GM12865 (cell line): Measurements from ENCODE around the gene TTYH1.

Experiments used
- DNase-seq: peaks from one replicate; pipeline ENCODE4 v3.0.0; 2010; ENCODE audit warnings: low read depth
- H3K4me3 ChIP-seq: 2 replicates; pipeline ENCODE4 v1.5.1; 2011; ENCODE audit warnings: mild to moderate bottlenecking, low read depth, low read length, control low read depth
- CTCF ChIP-seq: IDR thresholded peaks from 2 replicates; pipeline ENCODE4 v1.5.1; 2011; ENCODE audit warnings: low read length, control low read depth, low read depth, inconsistent platforms; ENCODE audit not compliant: insufficient read depth; ENCODE audit errors: missing control alignments

TTYH1 gene

GRCh38 chr19:54414156-54414555, 1.1 kb upstream of the TTYH1 start:
- DNase-seq = no peak
- TF ChIP-seq CTCF = no peak
- no peak overlapping the region for H3K4me3 ChIP-seq

GRCh38 chr19:54415901-54416673, 823 bp downstream of the TTYH1 start:
- no peak overlapping the region for H3K4me3 ChIP-seq
- no peak for TF ChIP-seq CTCF
- DNase-seq = no peak

GRCh38 chr19:54416695-54417491, 1.6 kb downstream of the TTYH1 start:
- DNase-seq = no peak
- TF ChIP-seq CTCF = no peak
- H3K4me3 ChIP-seq = no peak overlapping the region

GRCh38 chr19:54418030-54418929, 3.0 kb downstream of the TTYH1 start:
- DNase-seq = peak; percentile 55
- TF ChIP-seq CTCF = no peak
- H3K4me3 ChIP-seq = no peak overlapping the region

GRCh38 chr19:54418930-54419800, 3.9 kb downstream of the TTYH1 start:
- no peak for TF ChIP-seq CTCF
- DNase-seq = no peak
- no peak overlapping the region for H3K4me3 ChIP-seq

- no peak for TF ChIP-seq CTCF
- no peak for DNase-seq
- H3K4me3 ChIP-seq = no peak overlapping the region
Observed at GRCh38 chr19:54420068-54420382, 4.8 kb downstream of the TTYH1 start.
